Measurements from ENCODE around the gene NKPD1. TPM values are rescaled to one million over a fixed set of nuclear protein-coding genes. Genes with fewer than 3 reads are reported as not detected.

The NKPD1 gene
- total RNA-seq, 2 donors from 2014 or later: not detected

GRCh38 chr19:45156751-45157150 lies 4.0 kb downstream of the NKPD1 start:
- peaks cover 0 to 17% of the 10 kb centered on the region in 2 donors for H3K27me3 ChIP-seq

GRCh38 chr19:45156011-45156630 lies 4.7 kb downstream of the NKPD1 start:
- no peak for DNase-seq
- 77% methylated on average over 10 of the region's 11 CpGs; no CpG with 5 or more reads in 1 of the 2 donors for WGBS, 2 donors
- no peak for ATAC-seq
- Histone ChIP-seq H3K4me3 (no peak overlapping the region), H3K27ac (no peak overlapping the region), H3K4me1 (peaks cover 30% of the 10 kb centered on the region), H3K27me3 (peaks cover 0 to 23% of the 10 kb centered on the region in 2 donors), H3K36me3 (replicated peaks in 1 of 2; ENCODE audit: insufficient read depth in 1 of 2, low read depth in 2 of 2) (no peaks in the 10 kb centered on the region), H3K9me3 (no peaks in the 10 kb centered on the region)
- TF ChIP-seq POLR2A (IDR thresholded peaks at IDR 0.05) (no peak), CTCF (IDR thresholded peaks at IDR 0.05) (no peak)
- intact Hi-C loops (cut with DNase I): no loop called here

More at GRCh38 chr19:45156751-45157150, 4.0 kb downstream of the NKPD1 start:
- no peak overlapping the region for H3K4me3 ChIP-seq
- peaks cover 35% of the 10 kb centered on the region for H3K4me1 ChIP-seq
- WGBS, 2 donors: 65 to 66% methylated on average over 8 to 11 of the region's 11 CpGs
- DNase-seq (no peak), ATAC-seq (no peak)
- H3K9me3 ChIP-seq: no peaks in the 10 kb centered on the region
- TF ChIP-seq CTCF (IDR thresholded peaks at IDR 0.05) (no peak), POLR2A (IDR thresholded peaks at IDR 0.05) (no peak)
- H3K27ac ChIP-seq: no peak overlapping the region
- H3K36me3 ChIP-seq (replicated peaks in 1 of 2; ENCODE audit: insufficient read depth in 1 of 2, low read depth in 2 of 2): no peaks in the 10 kb centered on the region
- intact Hi-C loops (cut with DNase I): no loop called here

- intact Hi-C loops (cut with DNase I): no loop called here
- Histone ChIP-seq H3K36me3 (replicated peaks in 1 of 2; ENCODE audit: insufficient read depth in 1 of 2, low read depth in 2 of 2) (no peaks in the 10 kb centered on the region), H3K4me1 (peaks cover 24% of the 10 kb centered on the region), H3K9me3 (no peaks in the 10 kb centered on the region), H3K27ac (no peak overlapping the region), H3K27me3 (peaks cover 0 to 25% of the 10 kb centered on the region in 2 donors), H3K4me3 (no peak overlapping the region)
- peak in 1 of 4 donors; percentile 13 for DNase-seq
- whole genome bisulfite sequencing, 2 donors: 46 to 52% methylated on average over 10 to 19 of the region's 19 CpGs
- no peak for ATAC-seq
- TF ChIP-seq POLR2A (IDR thresholded peaks at IDR 0.05) (no peak), CTCF (IDR thresholded peaks at IDR 0.05) (no peak)
These were observed 6.5 kb downstream of the NKPD1 start for GRCh38 chr19:45154064-45154827.

GRCh38 chr19:45153339-45154063 lies 7.3 kb downstream of the NKPD1 start:
- intact Hi-C loops (cut with DNase I): no loop called here
- DNase-seq (peak in 3 of 4 donors; percentile 24 to 51 (median 33)), ATAC-seq (peak; percentile 32)
- Histone ChIP-seq H3K9me3 (no peaks in the 10 kb centered on the region), H3K4me1 (peaks cover 24% of the 10 kb centered on the region), H3K4me3 (no peak overlapping the region), H3K36me3 (replicated peaks in 1 of 2; ENCODE audit: insufficient read depth in 1 of 2, low read depth in 2 of 2) (no peaks in the 10 kb centered on the region), H3K27me3 (peaks cover 0 to 25% of the 10 kb centered on the region in 2 donors), H3K27ac (no peak overlapping the region)
- WGBS, 2 donors: 2 to 3% methylated on average over 23 to 69 of the region's 69 CpGs
- TF ChIP-seq CTCF (IDR thresholded peaks at IDR 0.05): no peak
- TF ChIP-seq POLR2A (IDR thresholded peaks at IDR 0.05): no peak

Data from body of pancreas (tissue), 4 donors.